Ovary (tissue), 9 donors: ENCODE data around the gene OPCML. TPM values are rescaled to one million over a fixed set of nuclear protein-coding genes. Genes with fewer than 3 reads are reported as not detected.

Experiments used
- DNase-seq, 5 donors: peaks; one replicate each; pipeline ENCODE4 v3.0.0-alpha.2; 2019 to 2020
- H3K27ac ChIP-seq, 2 donors: fragments of 200-600 bp; one replicate each; pipeline versions ENCODE4 v1.5.1 to v1.8.0; 2019 to 2022
- H3K27me3 ChIP-seq: fragments of 200-600 bp; one replicate; pipeline ENCODE4 v1.8.0; 2022
- H3K36me3 ChIP-seq: fragments of 200-600 bp; sonication (generic); one replicate; pipeline ENCODE4 v1.5.1; 2019
- H3K4me1 ChIP-seq: one replicate; pipeline ENCODE4 v1.8.1; 2013; ENCODE audit warnings: mild to moderate bottlenecking, moderate library complexity; ENCODE audit not compliant: insufficient read depth
- H3K4me3 ChIP-seq: fragments of 200-600 bp; sonication (generic); one replicate; pipeline ENCODE4 v1.5.1; 2017
- H3K9me3 ChIP-seq, 2 donors: fragments of 200-600 bp in 1 of 2; sonication (generic) in 1 of 2; one replicate each; pipeline versions ENCODE4 v1.5.1 to v1.8.1; 2013 to 2019; ENCODE audit warnings: mild to moderate bottlenecking in 1 of 2, moderate library complexity in 1 of 2
- CTCF ChIP-seq, 3 donors: fragments of 450-650 bp in 2 of 3; fragments of 200-600 bp in 1 of 3; IDR thresholded peaks; one replicate each; pipeline versions ENCODE4 v1.5.1 to v1.8.0; 2016 to 2022; ENCODE audit warnings: antibody characterized with exemption in 3 of 3, mild to moderate bottlenecking in 1 of 3
- EP300 ChIP-seq: sonication (generic); formaldehyde crosslinking; IDR thresholded peaks from one replicate; pipeline ENCODE4 v1.6.1; 2017; ENCODE audit warnings: antibody characterized with exemption
- POLR2A ChIP-seq: fragments of 450-650 bp; IDR thresholded peaks from one replicate; pipeline ENCODE4 v1.6.1; 2017; ENCODE audit warnings: antibody characterized with exemption, mild to moderate bottlenecking, moderate library complexity
- WGBS, 3 donors: extraction: QIAGEN DNeasy Blood & Tissue Kit in 1 of 3; methylation state at CpG; one replicate each; pipeline versions ENCODE4 v1.1.5 to v1.1.7; 2013 to 2017; 5-methylcytosine and 5-hydroxymethylcytosine counted together
- intact Hi-C, 4 donors: fragments of 100-400 bp; cut with DNase I; formaldehyde crosslinking; loops; one replicate each; pipeline versions ENCODE4 v1.11.0 to v1.15.1; 2022 to 2023
- polyA plus RNA-seq, 2 donors: library from polyadenylated mRNA; stranded (reverse); fragments of 200-250 nt in 1 of 2; fragments of 350-450 nt in 1 of 2; fragmentation: Illumina TruSeq in 1 of 2; extraction: RNeasy Lipid Tissue Mini Kit (QIAGEN cat#74804) in 1 of 2; gene quantifications; one replicate each; pipeline ENCODE4 v1.2.3, GENCODE V29; 2013 to 2014
- total RNA-seq, 7 donors: library from RNA; depleted of rRNA in 2 of 7; stranded (reverse); fragments of >200 nt in 2 of 7; fragmentation: NEBNext Ultra II Directional in 3 of 7; extraction: Animal tissue kit (Norgen Biotek cat#: 25700) in 3 of 7; gene quantifications; one replicate each; pipeline versions ENCODE4 v1.1.0 to v1.2.4, GENCODE V29; 2016 to 2023
- donor health status: DM: no; HTN: no; CAD: no; lungs with moderate emphysema.
- donor health status: DM: no; HTN: no; CAD: no.
- donor health status: Bipolar disorder and iron deficiency.
- donor health status: DM: yes; HTN: yes; CAD: no.
- donor health status: DM: no; HTN: no; CAD: no.
- donor health status: DM: yes; HTN: yes; CAD: no.

Gene OPCML
- total and polyA plus RNA-seq, 9 donors, result under 0.01 to 2.8 (median 0.32) TPM; not detected in 2

- no peaks in the 10 kb centered on the region for H3K4me1 ChIP-seq
- TF ChIP-seq POLR2A (no peak), EP300 (no peak), CTCF (IDR thresholded peaks at IDR 0.05) (no peak)
- no peak overlapping the region for H3K27ac ChIP-seq
- no peak for DNase-seq
- intact Hi-C loops, result no loop called here
- WGBS, 3 donors, result 83 to 92% (median 87%) methylated on average over 12 of the region's 12 CpGs
- H3K27me3 ChIP-seq, result no peaks in the 10 kb centered on the region
- H3K36me3 ChIP-seq, result no peaks in the 10 kb centered on the region
- no peaks in the 10 kb centered on the region for H3K9me3 ChIP-seq
- H3K4me3 ChIP-seq, result no peak overlapping the region
Measured at GRCh38 chr11:132680584-132680983, 851.7 kb downstream of the OPCML start.

GRCh38 chr11:132674151-132674550 is 858.1 kb downstream of the OPCML start:
- Histone ChIP-seq H3K9me3 (no peaks in the 10 kb centered on the region), H3K4me1 (no peaks in the 10 kb centered on the region), H3K27me3 (no peaks in the 10 kb centered on the region), H3K27ac (no peak overlapping the region), H3K4me3 (no peak overlapping the region), H3K36me3 (no peaks in the 10 kb centered on the region)
- no peak for DNase-seq
- no peak for TF ChIP-seq POLR2A
- TF ChIP-seq CTCF (IDR thresholded peaks at IDR 0.05), result no peak
- no peak for TF ChIP-seq EP300
- WGBS, 3 donors, result 54 to 59% (median 57%) methylated on average over 4 of the region's 4 CpGs
- intact Hi-C loops, result no loop called here

- H3K36me3 ChIP-seq, result no peaks in the 10 kb centered on the region
- TF ChIP-seq POLR2A (no peak), CTCF (IDR thresholded peaks at IDR 0.05) (no peak), EP300 (no peak)
- H3K4me1 ChIP-seq, result no peaks in the 10 kb centered on the region
- DNase-seq, result no peak
- WGBS, 3 donors, result 46 to 57% (median 54%) methylated on average over 3 of the region's 3 CpGs
- no peaks in the 10 kb centered on the region for H3K27me3 ChIP-seq
- H3K9me3 ChIP-seq, result no peaks in the 10 kb centered on the region
- H3K4me3 ChIP-seq, result no peak overlapping the region
- intact Hi-C loops, result no loop called here
- H3K27ac ChIP-seq, result no peak overlapping the region
Measured at GRCh38 chr11:132671851-132672370, 860.4 kb downstream of the OPCML start.

- no peaks in the 10 kb centered on the region for H3K36me3 ChIP-seq
- TF ChIP-seq EP300 (no peak), CTCF (IDR thresholded peaks at IDR 0.05) (no peak), POLR2A (no peak)
- no peaks in the 10 kb centered on the region for H3K27me3 ChIP-seq
- 84 to 86% (median 84%) methylated on average over 5 of the region's 5 CpGs for WGBS, 3 donors
- no peaks in the 10 kb centered on the region for H3K9me3 ChIP-seq
- no peak overlapping the region for H3K27ac ChIP-seq
- no peak for DNase-seq
- H3K4me1 ChIP-seq, result no peaks in the 10 kb centered on the region
- no peak overlapping the region for H3K4me3 ChIP-seq
- intact Hi-C loops, result no loop called here
Measured at GRCh38 chr11:132670921-132671675, 861.2 kb downstream of the OPCML start.
